HG02840 (cell line): Measurements from ENCODE around the gene NR3C1.
"Not testable (repeated sequence)": the region's sequence is repeated elsewhere in the genome, so short reads cannot be mapped to it uniquely, and the experiment has no call there.

Experiments
- ATAC-seq: cut with Tn5 transposase; IDR thresholded peaks from one replicate; pipeline ENCODE4 v1.9.1; 2021; ENCODE audit warnings: mild to moderate bottlenecking, moderate library complexity, moderate number of reproducible peaks; ENCODE audit not compliant: unreplicated experiment, low FRiP score

The NR3C1 gene

DNA sequence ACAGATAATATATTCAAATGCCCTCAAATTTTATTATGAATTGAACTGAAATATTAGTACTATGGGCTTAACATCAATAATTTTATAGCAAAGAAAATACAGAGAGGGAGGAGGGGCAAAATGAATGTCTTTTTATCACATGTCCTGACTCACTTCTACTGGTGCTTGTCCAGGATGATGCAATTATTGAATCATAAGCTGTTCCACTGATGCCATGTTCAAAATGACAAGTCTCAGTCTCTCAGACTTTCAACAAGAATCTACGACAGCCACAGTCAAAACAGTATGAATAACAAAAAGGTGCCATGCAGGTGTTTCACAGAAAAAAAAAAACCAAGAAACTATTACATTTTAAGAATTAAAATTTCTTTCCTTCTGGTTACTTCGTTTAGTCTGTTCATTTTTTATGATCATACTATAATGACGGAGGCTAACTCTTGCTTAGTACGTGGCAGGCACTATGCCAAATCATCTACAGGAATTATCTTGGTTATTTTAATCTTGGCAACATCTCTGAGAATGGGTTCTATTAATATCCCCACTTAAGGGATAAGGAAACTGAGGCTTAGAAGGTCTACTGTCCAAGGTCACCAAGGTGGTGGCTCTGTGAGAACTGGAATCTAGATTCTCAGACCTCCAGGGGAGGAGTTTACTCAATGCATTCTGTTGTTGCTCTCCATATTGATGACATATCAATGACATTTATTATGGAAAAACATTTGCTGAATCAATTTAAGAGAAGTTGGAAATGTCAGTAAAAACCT lies 61.5 kb downstream of the NR3C1 start:
- no peak for ATAC-seq

DNA sequence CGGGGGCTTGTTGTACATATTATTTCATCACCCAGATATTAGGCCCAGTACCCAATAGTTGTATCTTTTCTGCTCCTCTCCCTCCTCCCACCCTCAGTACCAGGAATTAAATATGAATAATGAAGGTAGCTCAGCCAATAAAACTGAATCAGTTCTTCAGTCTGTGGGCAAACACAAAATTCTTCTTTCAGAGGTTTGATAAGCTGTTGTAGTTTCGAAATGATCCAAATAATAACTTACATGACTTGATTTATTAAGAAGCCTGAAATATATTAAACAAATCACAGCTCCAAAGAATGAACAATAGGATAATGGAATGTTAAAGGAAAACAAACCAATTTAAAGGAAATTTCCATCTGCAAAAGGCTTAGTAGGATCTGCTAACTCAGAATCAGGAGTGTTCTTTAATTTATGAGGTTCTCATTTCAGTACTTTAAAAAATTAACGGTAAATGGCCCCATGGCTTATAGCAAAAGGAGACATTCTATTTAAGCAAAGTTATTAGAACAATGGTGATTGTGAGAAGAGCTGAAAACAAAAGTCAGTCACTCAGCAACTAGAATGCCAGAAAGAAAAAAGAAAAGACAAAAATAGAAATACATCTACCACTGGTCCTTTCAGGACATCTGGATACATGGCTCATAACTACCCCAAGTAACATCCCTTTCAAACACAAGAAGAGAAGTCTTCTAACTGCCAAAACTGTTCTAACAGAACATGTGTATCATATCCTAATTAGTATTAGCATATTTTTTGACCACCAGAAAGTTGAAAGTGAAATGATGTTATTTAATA lies 62.4 kb downstream of the NR3C1 start:
- no peak for ATAC-seq

DNA sequence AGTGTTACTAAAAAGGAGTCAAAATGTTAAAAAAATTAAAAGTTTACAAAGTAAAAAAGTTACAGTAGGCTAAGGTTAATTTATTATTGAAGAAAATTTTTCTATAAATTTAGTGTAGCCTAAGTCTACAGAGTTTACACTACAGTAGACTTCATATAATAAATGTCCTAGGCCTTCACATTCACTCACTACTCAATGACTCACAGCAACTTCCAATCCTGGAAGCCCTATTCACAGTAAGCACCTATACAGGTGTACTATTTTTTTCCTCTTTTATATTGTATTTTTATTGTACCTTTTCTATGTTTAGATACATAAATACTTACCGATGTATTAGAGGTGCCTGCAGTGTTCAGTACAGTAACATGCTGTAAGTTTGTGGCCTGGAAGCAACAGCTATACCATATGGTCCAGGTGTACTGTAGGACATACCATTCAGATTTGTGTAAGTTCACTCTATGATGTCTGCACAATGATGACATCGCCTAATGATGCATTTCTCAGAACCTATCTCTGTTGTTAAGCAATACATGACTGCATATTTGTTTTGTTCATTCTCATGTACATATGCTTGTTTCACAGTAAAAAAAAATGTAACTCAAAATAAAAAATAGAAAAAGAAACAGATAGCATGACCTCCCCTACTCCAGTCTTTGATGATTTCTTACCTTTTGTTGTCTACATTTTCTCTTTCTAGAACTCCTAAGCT lies 64.7 kb downstream of the NR3C1 start:
- no peak for ATAC-seq

DNA sequence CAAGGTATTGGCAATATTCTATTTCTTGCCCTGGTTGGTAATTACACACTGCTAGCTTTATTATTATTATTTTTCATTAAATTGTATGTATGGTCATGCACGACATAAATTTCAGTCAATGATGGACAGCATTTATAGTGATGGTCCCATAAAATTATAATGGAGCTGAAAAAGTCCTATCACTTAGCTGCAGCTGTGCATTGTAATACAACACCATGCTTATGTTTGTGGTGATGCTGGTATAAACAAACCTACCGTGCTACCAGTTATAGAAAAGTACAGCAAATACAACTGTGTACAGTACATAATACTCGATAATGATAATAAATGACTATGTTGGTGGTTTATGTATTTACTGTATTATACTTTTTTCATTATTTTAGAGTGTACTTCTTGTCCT lies 65.5 kb downstream of the NR3C1 start:
- no peak for ATAC-seq

DNA sequence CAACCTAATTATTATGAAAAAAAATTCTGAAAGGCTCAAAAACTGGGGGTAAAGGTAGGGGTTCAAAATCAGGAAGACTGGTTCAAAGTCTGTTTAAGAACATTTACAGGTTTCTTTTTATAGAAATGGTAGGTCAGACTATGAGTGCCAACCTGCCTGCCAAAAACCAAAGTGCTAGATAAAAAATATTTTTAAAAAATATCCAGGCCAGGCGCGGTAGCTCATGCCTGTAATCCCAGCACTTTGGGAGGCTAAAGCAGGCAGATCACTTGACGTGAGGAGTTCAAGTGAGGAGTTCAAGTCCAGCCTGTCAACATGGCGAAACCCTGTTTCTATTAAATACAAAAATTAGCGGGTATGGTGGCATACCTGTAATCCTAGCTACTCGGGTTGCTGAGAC lies 67.0 kb downstream of the NR3C1 start:
- no peak for ATAC-seq

DNA sequence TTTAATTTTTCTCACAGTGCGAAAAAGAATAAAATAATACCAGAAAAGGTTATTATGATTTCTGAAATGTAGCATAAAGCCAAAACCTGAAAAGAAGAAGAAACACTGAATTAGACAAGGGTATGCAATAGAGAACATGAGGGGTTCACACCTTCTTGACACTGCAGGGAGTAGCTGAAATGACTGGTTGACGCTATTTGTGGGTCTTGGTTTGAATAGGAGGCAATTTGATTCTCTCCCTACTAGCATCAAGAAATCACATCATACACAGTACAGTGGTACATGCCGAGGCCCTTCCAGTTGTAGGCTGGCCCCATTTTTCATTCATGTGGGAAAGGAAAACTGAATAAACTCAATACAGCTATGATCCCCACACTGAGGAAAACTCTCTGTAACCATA lies 68.6 kb downstream of the NR3C1 start:
- ATAC-seq = no peak

DNA sequence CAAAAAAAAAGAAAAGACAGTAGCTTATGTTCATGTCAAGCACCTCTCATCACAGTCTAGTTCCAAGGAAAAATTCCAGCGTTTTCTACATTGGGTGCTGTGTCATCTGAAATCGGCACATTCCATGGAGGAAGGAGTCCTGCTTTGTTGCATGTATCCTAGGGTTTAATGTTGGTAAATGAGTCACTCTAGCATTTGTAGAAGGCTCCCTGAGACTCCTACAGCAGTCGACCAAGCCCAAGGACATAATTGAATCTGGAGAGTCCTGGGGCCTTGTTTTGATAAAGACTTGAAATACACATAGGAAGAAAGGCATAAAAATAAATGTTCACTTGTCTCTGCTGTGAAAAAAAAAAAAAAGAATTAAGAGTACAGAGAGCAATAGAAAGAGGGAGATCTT lies 69.1 kb downstream of the NR3C1 start:
- ATAC-seq = not testable (repeated sequence)

DNA sequence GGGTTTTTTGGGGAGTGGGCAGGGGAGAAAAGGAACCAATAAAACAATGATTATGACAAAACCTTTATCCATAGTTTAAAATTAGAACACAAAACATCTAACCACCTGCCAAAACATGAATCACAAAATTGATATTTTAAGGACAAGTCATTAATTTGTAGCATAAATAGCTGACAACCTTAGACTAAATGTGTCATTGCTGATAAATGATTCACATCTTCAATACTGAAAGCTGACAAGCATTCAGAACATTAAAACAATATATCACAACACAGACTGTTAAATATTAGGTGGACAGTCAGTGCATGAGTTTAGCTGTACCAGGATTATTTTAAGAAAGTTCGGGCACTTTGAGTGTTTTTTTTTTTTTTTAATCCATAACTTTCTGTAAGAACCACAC lies 71.5 kb downstream of the NR3C1 start:
- ATAC-seq = no peak

DNA sequence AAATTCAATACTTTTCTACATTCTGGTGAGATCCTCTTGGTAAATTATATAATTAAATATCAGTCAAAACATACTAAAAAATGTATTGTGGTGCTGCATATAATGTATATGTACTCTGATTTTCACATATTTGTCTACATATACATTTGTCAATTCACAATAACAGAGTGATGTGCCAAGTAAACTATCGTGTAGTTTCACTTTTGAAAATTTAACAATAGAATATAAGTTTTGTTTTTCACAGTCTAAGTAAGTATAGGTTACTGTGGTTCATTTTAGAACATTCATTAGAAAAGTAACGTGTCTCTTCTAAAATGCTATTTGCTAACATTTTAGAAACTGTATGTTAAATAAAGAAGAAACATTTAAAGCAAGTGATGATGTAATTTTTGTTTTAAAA lies 73.6 kb downstream of the NR3C1 start:
- no peak for ATAC-seq

DNA sequence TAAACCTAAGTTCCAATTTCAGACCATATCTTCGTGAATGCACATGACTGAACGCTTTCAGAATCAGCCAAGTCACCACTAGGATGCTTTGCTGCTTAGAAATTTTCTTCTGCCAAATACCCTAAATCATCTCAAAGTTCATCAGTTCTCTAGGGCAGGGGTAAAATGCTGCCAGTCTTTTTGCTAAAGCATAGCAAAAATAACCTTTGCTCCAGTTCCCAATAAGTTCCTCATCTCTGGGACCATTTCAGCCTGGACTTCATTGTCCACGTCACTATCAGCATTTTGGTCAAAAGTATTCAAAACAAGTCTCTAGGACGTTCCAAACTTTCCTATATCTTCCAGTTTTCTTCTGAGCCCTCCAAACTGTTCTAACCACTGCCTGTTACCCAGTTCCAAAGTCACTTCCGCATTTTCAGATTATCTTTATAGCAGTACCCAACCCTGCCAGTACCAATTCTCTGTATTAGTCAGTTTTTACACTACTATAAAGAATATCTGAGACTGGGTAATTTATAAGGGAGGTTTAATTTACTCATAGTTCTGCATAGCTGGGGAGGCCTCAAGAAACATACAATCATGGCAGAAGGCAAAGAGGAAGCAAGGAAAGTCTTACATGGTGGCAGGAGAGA lies 74.8 kb downstream of the NR3C1 start:
- ATAC-seq = no peak

DNA sequence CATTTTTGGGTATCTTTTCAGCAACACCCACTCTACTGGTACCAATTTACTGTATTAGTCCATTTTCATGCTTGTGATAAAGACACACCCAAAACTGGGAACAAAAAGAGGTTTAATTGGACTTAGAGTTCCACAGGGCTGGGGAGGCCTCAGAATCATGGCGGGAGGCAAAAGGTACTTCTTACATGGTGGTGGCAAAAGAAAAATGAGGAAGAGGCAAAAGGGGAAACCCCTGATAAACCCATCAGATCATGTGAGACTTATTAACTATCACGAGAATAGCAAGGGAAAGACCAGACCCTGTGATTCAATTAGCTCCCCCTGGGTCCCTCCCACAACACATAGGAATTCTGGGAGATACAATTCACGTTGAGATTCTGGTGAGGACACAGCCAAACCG lies 78.4 kb downstream of the NR3C1 start:
- not testable (repeated sequence) for ATAC-seq

DNA sequence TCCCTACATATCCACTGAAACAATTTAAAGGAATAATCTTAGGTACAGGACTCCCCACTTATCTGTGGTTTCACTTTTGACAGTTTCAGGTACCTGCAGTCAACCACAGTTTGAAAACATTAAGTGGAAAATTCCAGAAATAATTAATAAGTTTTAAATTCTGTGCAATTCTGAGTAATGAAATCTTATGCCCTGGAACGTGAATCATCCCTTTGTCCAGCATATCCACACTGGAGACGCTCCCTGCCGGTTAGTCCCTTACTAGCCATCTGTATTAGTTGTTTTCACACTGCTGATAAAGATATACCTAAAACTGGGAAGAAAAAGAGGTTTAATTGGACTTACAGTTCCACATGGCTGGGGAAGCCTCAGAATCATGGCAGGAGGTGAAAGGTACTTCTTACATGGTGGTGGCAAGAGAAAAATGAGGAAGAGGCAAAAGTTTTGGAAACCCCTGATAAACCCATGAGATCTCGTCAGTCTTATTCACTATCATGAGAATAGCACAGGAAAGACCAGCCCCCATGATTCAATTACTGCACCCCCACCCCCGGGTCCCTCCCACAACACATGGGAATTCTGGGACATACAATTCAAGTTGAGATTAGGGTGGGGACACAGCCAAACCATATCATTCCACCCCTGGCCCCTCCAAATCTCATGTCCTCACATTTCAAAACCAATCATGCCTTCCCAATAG lies 80.4 kb downstream of the NR3C1 start:
- ATAC-seq = not testable (repeated sequence)

DNA sequence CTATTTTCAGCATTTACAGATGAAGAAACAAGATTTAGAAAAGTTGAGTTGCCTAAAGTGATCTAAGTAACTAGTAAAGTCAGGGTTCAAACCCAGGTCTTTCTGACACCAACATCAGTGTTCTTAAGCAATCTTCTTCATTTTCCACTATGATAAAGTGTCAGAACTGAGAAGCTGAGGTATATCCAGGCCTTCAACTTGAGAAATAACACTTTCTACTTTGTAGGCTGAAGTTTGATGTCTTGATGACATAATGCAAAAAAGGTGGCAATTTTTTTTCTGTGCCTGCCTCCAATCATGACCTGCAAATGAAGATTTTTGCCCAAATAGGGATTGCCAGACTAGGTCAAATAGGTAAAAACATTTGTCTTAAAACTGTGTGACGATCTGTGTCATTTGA lies 81.3 kb downstream of the NR3C1 start:
- ATAC-seq = no peak

DNA sequence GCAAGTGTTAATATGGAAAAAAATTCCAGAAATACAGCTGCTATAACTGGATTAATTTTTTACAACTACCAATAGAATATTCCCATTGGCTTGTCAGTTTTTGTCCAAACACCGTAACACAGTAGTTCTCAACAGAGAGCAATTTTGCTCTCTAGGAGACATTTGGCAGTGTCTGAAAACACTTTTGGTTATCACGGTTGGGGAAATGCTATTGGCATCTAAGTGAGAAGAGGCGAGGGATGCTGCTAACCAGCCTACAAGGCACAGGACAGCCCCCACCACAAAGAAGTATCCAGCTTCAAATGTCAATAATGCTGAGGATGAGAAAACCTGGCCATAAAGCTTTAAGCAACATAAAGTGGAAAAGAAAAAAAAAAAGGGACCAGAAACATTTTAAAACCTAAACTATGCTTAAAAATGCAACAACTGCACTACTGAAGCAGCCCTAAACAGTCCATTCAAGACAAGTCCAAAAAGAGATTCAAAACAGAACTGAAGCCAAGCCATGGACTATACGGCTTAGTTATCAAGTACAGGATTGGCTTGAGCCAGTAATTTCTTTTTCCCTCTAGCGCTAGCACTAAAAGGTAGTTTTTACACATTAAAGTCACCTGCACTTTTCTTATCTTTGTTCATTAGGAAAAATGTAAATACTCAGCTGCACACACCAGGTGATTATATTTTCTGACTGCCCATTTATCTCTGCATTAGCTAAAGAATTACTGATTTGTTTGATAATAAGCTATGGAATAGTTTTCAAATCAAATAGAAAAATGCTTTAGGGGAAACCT lies 83.9 kb downstream of the NR3C1 start:
- ATAC-seq = no peak

DNA sequence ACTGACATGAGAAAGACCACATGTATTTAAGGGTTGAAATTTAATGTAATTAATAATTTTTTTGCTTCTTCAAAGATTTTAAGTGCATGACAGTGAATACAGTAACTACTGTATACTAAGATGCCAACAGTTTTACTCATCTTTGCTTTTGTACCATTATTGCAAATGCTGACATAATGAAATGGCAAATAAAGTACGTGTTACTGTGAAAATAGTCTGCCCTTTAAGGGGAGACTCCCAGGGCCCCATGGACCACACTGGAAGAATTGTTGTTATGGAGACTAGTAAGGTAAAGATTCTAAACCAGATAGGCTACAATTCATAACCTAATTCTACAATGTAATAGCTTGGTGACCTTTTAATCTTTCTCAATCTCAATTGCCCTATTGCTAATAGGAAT lies 84.7 kb downstream of the NR3C1 start:
- ATAC-seq = no peak

DNA sequence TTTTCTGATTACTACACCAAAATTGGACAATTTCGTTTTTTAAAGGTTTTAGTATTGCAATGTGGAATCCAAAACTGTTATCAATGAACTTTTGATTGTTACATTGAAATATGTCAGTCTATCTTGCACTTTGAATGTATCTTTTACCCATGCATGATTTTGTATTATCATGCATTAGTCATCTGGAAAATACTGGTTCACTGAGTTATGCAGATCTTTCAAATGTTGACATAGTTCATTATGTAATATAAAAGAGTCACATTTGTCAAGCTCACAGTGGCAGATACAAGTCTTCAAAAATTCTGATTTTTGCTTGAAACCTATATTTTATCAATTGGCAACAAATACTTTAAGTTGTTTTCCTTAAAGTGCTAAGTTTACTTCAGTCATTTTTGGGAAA lies 85.2 kb downstream of the NR3C1 start:
- no peak for ATAC-seq

DNA sequence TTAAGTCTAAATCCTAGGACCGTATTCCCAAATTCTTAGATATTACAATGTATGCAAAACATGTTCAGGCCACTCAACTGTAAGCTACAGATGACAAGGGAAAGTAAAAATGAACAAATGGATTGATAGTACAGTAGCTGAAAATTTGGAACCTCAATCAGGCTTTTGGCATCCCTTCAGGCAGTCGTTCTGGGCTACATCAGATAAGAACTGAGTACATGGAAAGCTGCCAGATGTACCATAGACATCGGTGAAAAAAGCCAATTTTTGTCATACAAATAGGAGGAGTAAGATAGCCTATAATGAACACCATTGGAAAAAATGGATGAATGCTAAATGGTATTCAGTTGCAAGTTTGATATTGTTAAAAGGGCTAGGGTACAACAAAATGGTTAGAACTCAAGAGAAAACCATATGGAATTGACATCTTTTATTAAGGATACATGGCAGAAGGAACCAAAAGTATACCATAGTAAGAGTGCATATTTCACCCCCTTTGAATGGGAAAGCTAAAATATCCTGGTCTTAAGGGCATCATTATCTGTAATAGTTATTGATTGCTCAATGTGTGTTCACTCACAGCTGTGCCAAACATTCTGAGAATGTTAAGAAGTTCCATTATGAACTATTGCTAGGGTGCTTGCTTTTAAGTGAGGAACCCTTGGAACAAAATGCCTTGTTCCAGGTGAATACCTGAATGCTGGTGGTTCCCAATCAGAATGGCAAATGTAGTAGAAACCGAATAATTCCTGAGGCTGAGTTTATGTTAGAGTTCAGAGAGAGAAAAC lies 86.4 kb downstream of the NR3C1 start:
- no peak for ATAC-seq

DNA sequence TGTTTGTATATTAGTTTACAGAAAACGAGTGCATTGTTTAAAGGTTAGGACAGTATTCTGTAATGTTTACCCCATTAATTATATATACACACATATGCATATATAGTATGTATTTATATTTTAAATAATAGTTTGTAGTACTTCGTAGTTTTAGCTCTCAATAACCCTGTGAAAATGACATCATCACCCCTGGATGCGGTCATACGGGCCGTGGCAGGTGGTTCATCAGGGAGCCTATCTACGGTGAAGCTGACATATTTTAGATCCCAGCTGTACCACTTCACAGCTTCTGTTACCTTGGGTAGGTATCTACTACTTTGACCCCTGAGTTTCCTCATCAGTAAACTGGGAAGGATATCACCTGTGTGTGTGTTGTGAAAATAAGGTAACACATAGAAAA lies 87.1 kb downstream of the NR3C1 start:
- ATAC-seq = no peak

DNA sequence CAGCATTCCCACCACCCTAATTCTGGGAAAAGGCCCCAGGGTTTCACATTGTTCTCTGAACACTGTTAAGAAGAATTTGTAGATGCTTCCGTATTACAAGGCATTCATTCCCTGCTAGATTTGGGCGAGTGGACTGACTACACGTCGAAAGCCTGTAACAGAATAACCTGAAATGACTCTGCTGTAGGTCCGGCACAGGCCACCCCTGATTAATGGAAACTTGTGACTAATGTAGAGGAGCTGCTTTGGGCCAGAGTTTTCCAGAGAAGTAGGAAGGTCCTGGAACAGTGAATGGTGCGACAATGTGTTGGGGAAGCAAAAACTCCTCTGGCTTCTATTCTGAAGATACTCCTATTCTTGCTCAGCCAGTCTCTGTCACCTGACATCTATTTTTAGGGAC lies 87.6 kb downstream of the NR3C1 start:
- no peak for ATAC-seq
